ENCODE measurements around the gene TMEM147.
A peak's percentile ranks its signal among the peaks of the same experiment; 100 is the strongest.

TMEM147 gene

DNA sequence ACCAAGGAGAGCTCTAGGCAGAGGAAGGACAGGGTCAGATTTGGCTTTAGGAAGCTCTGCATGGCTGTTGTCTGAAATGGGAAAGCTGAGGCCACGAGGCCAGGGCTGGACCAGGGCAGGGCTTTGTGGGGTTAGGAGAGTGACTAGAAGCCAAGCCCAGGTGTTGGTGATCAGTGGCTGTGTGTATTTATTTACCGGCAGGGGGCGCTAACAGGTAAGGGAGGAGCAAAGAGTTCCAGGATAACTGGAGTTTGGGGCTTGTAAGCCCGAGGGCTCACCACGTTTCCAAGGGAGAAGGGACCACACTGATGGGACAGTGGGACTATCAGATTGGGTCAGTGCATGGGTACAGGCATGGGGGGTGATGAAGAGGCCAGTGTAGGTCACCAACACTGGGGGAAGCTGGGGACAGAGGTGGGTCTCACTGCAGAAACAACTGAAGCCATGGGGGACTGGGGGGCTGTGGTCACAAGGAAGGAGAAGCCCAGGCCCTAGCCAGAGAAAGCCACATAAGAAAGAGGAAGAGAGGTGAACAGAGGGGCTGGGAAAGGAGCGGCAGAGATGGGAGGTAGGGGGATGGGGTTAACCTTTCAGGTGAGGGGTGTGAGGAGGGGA lies 3.9 kb downstream of the TMEM147 start:
- Histone ChIP-seq H3K9ac (ENCODE audit: low read length) (no peak overlapping the region), H3K36me3 (ENCODE audit: low read length) (no peaks in the 10 kb centered on the region), H3F3A (ENCODE audit: insufficient read depth) (no peaks in the 10 kb centered on the region), H3K27ac (ENCODE audit: low read depth, low read length) (no peak overlapping the region), H3K9me2 (replicated peaks; ENCODE audit: insufficient read depth, low read length) (no peaks in the 10 kb centered on the region), H3K4me2 (ENCODE audit: low read depth, low read length, poor library complexity, severe bottlenecking) (no peak overlapping the region), H2AFZ (ENCODE audit: low read depth, low read length, severe bottlenecking) (no peak overlapping the region), H3K9me3 (ENCODE audit: insufficient read depth, low read length) (no peaks in the 10 kb centered on the region), H3K79me2 (ENCODE audit: insufficient read depth, low read length) (peaks cover 19% of the 10 kb centered on the region; the same call in 1 of the 2 replicates), H4K20me1 (ENCODE audit: low read depth, low read length) (no peaks in the 10 kb centered on the region), H3K4me3 (ENCODE audit: insufficient read depth, low read length, poor library complexity, severe bottlenecking) (no peak overlapping the region), H3K27me3 (ENCODE audit: low read length) (no peaks in the 10 kb centered on the region)
- TF ChIP-seq EZH2phosphoT487 (conservative IDR thresholded peaks at IDR 0.05; ENCODE audit: low read length) = no peak
- TF ChIP-seq, protein P1, sequence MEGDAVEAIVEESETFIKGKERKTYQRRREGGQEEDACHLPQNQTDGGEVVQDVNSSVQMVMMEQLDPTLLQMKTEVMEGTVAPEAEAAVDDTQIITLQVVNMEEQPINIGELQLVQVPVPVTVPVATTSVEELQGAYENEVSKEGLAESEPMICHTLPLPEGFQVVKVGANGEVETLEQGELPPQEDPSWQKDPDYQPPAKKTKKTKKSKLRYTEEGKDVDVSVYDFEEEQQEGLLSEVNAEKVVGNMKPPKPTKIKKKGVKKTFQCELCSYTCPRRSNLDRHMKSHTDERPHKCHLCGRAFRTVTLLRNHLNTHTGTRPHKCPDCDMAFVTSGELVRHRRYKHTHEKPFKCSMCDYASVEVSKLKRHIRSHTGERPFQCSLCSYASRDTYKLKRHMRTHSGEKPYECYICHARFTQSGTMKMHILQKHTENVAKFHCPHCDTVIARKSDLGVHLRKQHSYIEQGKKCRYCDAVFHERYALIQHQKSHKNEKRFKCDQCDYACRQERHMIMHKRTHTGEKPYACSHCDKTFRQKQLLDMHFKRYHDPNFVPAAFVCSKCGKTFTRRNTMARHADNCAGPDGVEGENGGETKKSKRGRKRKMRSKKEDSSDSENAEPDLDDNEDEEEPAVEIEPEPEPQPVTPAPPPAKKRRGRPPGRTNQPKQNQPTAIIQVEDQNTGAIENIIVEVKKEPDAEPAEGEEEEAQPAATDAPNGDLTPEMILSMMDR (IDR thresholded peaks at IDR 0.05; ENCODE audit: insufficient read depth, low read length, poor library complexity, severe bottlenecking) = peak; percentile 71

- Histone ChIP-seq H3K9ac (ENCODE audit: low read length) (no peak overlapping the region), H3K27me3 (ENCODE audit: low read length) (no peaks in the 10 kb centered on the region), H3F3A (ENCODE audit: insufficient read depth) (no peaks in the 10 kb centered on the region), H3K4me3 (ENCODE audit: insufficient read depth, low read length, poor library complexity, severe bottlenecking) (no peak overlapping the region), H4K20me1 (ENCODE audit: low read depth, low read length) (no peaks in the 10 kb centered on the region), H3K36me3 (ENCODE audit: low read length) (no peaks in the 10 kb centered on the region), H3K9me2 (replicated peaks; ENCODE audit: insufficient read depth, low read length) (no peaks in the 10 kb centered on the region), H3K4me2 (ENCODE audit: low read depth, low read length, poor library complexity, severe bottlenecking) (no peak overlapping the region), H2AFZ (ENCODE audit: low read depth, low read length, severe bottlenecking) (no peak overlapping the region), H3K79me2 (ENCODE audit: insufficient read depth, low read length) (peaks cover 12% of the 10 kb centered on the region; the same call in 1 of the 2 replicates), H3K27ac (ENCODE audit: low read depth, low read length) (no peak overlapping the region), H3K9me3 (ENCODE audit: insufficient read depth, low read length) (no peaks in the 10 kb centered on the region)
- TF ChIP-seq EZH2phosphoT487 (conservative IDR thresholded peaks at IDR 0.05; ENCODE audit: low read length) = no peak
- TF ChIP-seq, protein P1 (IDR thresholded peaks at IDR 0.05; ENCODE audit: insufficient read depth, low read length, poor library complexity, severe bottlenecking) = no peak
Measured at GRCh38 chr19:35549879-35550523, 4.6 kb downstream of the TMEM147 start.

- no peaks in the 10 kb centered on the region for H4K20me1 ChIP-seq (ENCODE audit: low read depth, low read length)
- no peaks in the 10 kb centered on the region for H3K27me3 ChIP-seq (ENCODE audit: low read length)
- no peaks in the 10 kb centered on the region for H3F3A ChIP-seq (ENCODE audit: insufficient read depth)
- no peak overlapping the region for H3K4me2 ChIP-seq (ENCODE audit: low read depth, low read length, poor library complexity, severe bottlenecking)
- no peak overlapping the region for H3K27ac ChIP-seq (ENCODE audit: low read depth, low read length)
- H2AFZ ChIP-seq (ENCODE audit: low read depth, low read length, severe bottlenecking) = no peak overlapping the region
- no peaks in the 10 kb centered on the region for H3K36me3 ChIP-seq (ENCODE audit: low read length)
- H3K9me3 ChIP-seq (ENCODE audit: insufficient read depth, low read length) = no peaks in the 10 kb centered on the region
- 0 out of 2 replicates have a peak, but pooled peaks cover 3% of the 10 kb centered on the region for H3K79me2 ChIP-seq (ENCODE audit: insufficient read depth, low read length)
- H3K4me3 ChIP-seq (ENCODE audit: insufficient read depth, low read length, poor library complexity, severe bottlenecking) = no peak overlapping the region
- no peak for TF ChIP-seq EZH2phosphoT487 (conservative IDR thresholded peaks at IDR 0.05; ENCODE audit: low read length)
- TF ChIP-seq, protein P1 (IDR thresholded peaks at IDR 0.05; ENCODE audit: insufficient read depth, low read length, poor library complexity, severe bottlenecking) = no peak
- H3K9ac ChIP-seq (ENCODE audit: low read length) = no peak overlapping the region
- H3K9me2 ChIP-seq (replicated peaks; ENCODE audit: insufficient read depth, low read length) = no peaks in the 10 kb centered on the region
Measured at GRCh38 chr19:35551091-35551810, 5.8 kb downstream of the TMEM147 start.
